Heart right ventricle (tissue), 16 donors: Measurements from ENCODE around the gene SHISA5. TPM values are rescaled to one million over a fixed set of nuclear protein-coding genes. Genes with fewer than 3 reads are reported as not detected.

Source experiments
- ATAC-seq, 8 donors: fragments of 200-7000 bp; cut with Tn5 transposase; one replicate each; pipeline ENCODE4 v1.9.1; 2020; ENCODE audit warnings: mild to moderate bottlenecking in 8 of 8, moderate library complexity in 8 of 8, moderate number of reproducible peaks in 1 of 8
- DNase-seq, 2 donors: peaks; one replicate each; pipeline ENCODE4 v3.0.0-alpha.2; 2020
- H3K27ac ChIP-seq, 10 donors: fragments of 200-600 bp; sonication (generic) in 2 of 10; one replicate each; pipeline versions ENCODE4 v1.5.0 to v1.8.0; 2020 to 2022; ENCODE audit warnings: mild to moderate bottlenecking in 3 of 10
- H3K27me3 ChIP-seq, 7 donors: fragments of 200-600 bp; one replicate each; pipeline ENCODE4 v1.8.0; 2021 to 2022; ENCODE audit warnings: mild to moderate bottlenecking in 2 of 7
- H3K36me3 ChIP-seq, 9 donors: fragments of 200-600 bp; sonication (generic) in 1 of 9; one replicate each; pipeline versions ENCODE4 v1.5.0 to v1.8.0; 2020 to 2022; ENCODE audit warnings: mild to moderate bottlenecking in 2 of 9
- H3K4me1 ChIP-seq, 9 donors: fragments of 200-600 bp; sonication (generic) in 1 of 9; one replicate each; pipeline versions ENCODE4 v1.5.0 to v1.8.0; 2020 to 2022; ENCODE audit warnings: mild to moderate bottlenecking in 4 of 9
- H3K4me3 ChIP-seq, 10 donors: fragments of 200-600 bp; sonication (generic) in 2 of 10; one replicate each; pipeline versions ENCODE4 v1.5.0 to v1.8.0; 2020 to 2022; ENCODE audit warnings: mild to moderate bottlenecking in 7 of 10, moderate library complexity in 2 of 10
- H3K9me3 ChIP-seq, 11 donors: fragments of 200-600 bp in 10 of 11; sonication (generic) in 2 of 11; one replicate each; pipeline versions ENCODE4 v1.5.0 to v1.8.0; 2013 to 2022; ENCODE audit warnings: mild to moderate bottlenecking in 2 of 11, control low read depth in 1 of 11, moderate library complexity in 1 of 11
- WGBS, 2 donors: extraction: QIAGEN DNeasy Blood & Tissue Kit; methylation state at CpG; one replicate each; pipeline ENCODE4 v1.1.7; 2013; ENCODE audit warnings: inconsistent platforms in 1 of 2; 5-methylcytosine and 5-hydroxymethylcytosine counted together
- intact Hi-C, 10 donors: fragments of 100-400 bp; cut with DNase I; formaldehyde crosslinking; loops; one replicate each; pipeline versions ENCODE4 v1.11.1 to v1.14.2; 2022
- polyA plus RNA-seq, 2 donors: library from polyadenylated mRNA; stranded (reverse); fragments of 200-250 nt; gene quantifications; one replicate each; pipeline ENCODE4 v1.2.3, GENCODE V29; 2013
- total RNA-seq, 10 donors: library from RNA; stranded (reverse); fragmentation: NEBNext Ultra II Directional in 3 of 10; extraction: Animal tissue kit (Norgen Biotek cat#: 25700) in 3 of 10; gene quantifications; one replicate each; pipeline versions ENCODE4 v1.2.1 to v1.2.4, GENCODE V29; 2021 to 2023
- TF ChIP-seq, protein P1 (sequence below), 9 donors: fragments of 200-600 bp; sonication (generic) in 2 of 9; IDR thresholded peaks; one replicate each; pipeline versions ENCODE4 v1.5.0 to v1.8.0; 2021 to 2022; ENCODE audit warnings: antibody characterized with exemption in 9 of 9, mild to moderate bottlenecking in 5 of 9, moderate library complexity in 1 of 9
- donor health status: Arrhythmogenic right ventricular cardiomyopathy.
- donor health status: ischemic (EF 13 %, LVEDD 7.1; RV severe dilation, severe dysfunction).
- donor health status: healthy with polysubstance abuse.
- donor health status: DM: no; HTN: yes; CAD: no.
- donor health status: DM: no; HTN: no; CAD: no.
- donor health status: ischemic (EF 25% LVEDD 6.9; RV normal size, moderate dysfunction).
- donor health status: ischemic (EF 25% LVEDD 5.7; RV mildly dilated, moderate dysfunction).
- donor health status: healthy.
- donor health status: DM: yes; HTN: yes; CAD: no.
- donor health status: Ischemic cardiomyopathy.
- donor health status: ischemic (EF 35%, LVEDD 5.7; RV mildly dilated, moderate dysfunction).
- donor health status: nonischemic (EF 11% LVEDD 7.7; RV severe dilation, severe dysfunction).
- donor health status: DM: yes; HTN: yes; CAD: no.
- donor health status: PGD.
- donor health status: ischemic (EF 29% LVEDD 5.4; RV normal size, mild dysfunction).
- donor health status: nonischemic (EF 23%, LVEDD 6.1; RV moderate dilation, normal function).

SHISA5 gene
- total and polyA plus RNA-seq, 12 donors: 34.6 to 95.3 (median 52.9) TPM

DNA sequence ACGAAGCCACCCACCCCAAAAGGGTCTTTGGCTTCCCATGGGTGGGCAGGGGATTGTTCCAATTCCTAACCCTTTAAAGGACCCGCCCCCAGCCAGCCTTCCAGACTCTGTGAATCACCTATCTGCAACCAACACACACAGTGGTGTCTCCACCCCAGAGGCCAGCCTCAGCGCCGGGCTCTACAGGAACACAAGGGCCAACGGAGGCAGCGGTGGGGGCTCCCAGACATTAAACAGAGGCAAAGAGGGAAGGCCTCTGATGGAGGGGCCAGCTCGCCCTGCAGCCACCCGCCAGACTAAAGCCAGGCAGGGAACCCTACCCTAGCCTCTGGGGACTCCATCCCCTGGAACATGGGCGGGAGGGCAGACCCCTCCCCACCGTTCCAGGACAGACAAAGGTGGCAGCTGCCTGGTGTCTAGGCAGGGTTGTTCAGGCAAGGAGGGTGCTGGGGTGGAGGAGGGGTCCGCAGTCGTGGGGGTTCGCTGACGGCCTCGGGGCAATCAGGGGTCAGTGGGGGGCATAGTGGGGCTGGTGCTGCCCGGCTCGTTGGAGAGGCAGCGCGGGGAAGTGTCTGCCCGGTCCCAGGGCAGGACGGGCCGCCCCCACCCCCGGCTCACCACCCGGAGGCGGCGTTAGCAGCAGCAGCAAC is 448 bp downstream of the SHISA5 start:
- TF ChIP-seq, protein P1, sequence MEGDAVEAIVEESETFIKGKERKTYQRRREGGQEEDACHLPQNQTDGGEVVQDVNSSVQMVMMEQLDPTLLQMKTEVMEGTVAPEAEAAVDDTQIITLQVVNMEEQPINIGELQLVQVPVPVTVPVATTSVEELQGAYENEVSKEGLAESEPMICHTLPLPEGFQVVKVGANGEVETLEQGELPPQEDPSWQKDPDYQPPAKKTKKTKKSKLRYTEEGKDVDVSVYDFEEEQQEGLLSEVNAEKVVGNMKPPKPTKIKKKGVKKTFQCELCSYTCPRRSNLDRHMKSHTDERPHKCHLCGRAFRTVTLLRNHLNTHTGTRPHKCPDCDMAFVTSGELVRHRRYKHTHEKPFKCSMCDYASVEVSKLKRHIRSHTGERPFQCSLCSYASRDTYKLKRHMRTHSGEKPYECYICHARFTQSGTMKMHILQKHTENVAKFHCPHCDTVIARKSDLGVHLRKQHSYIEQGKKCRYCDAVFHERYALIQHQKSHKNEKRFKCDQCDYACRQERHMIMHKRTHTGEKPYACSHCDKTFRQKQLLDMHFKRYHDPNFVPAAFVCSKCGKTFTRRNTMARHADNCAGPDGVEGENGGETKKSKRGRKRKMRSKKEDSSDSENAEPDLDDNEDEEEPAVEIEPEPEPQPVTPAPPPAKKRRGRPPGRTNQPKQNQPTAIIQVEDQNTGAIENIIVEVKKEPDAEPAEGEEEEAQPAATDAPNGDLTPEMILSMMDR (IDR thresholded peaks at IDR 0.05): no peak
- Histone ChIP-seq H3K9me3 (peaks cover 0 to 2% (median 0%) of the 10 kb centered on the region in 11 donors), H3K4me1 (peaks cover 15 to 50% (median 24%) of the 10 kb centered on the region in 9 donors), H3K36me3 (peaks cover 0 to 25% (median 0%) of the 10 kb centered on the region in 9 donors), H3K4me3 (peak overlapping the region; percentile 32 to 83 (median 79)), H3K27me3 (no peaks in the 10 kb centered on the region), H3K27ac (peak overlapping the region; percentile 87 to 98 (median 97))
- DNase-seq (peak; percentile 46 to 49), ATAC-seq (peak in 6 of 8 donors; percentile 10 to 54 (median 34))
- intact Hi-C loops: loop anchor here in 8 of 10 donors (2.0 to 5.0 kb wide), 5 partner anchors 31 to 44 kb away; a partner anchor contains a TSS
- 11 to 18% methylated on average over 20 to 26 of the region's 26 CpGs for WGBS, 2 donors

- intact Hi-C loops: loop anchor here in 5 of 10 donors (2.0 to 5.0 kb wide), 4 partner anchors 30 to 45 kb away; a partner anchor contains a TSS
- peaks cover 15 to 46% (median 24%) of the 10 kb centered on the region in 9 donors for H3K4me1 ChIP-seq
- 32 to 35% methylated on average over 6 of the region's 6 CpGs for WGBS, 2 donors
- H3K4me3 ChIP-seq: peak overlapping the region in 9 of 10 donors; percentile 73 to 83 (median 80)
- H3K9me3 ChIP-seq: peaks cover 0 to 7% (median 0%) of the 10 kb centered on the region in 11 donors
- H3K27ac ChIP-seq: peak overlapping the region in 9 of 10 donors; percentile 87 to 98 (median 97)
- ATAC-seq (peak in 6 of 8 donors; percentile 10 to 75 (median 26)), DNase-seq (peak; percentile 35 to 47)
- H3K27me3 ChIP-seq: no peaks in the 10 kb centered on the region
- TF ChIP-seq, protein P1 (IDR thresholded peaks at IDR 0.05): no peak
- peaks cover 0 to 33% (median 6%) of the 10 kb centered on the region in 9 donors for H3K36me3 ChIP-seq
Observed at GRCh38 chr3:48502728-48503168, 1.2 kb downstream of the SHISA5 start.

DNA sequence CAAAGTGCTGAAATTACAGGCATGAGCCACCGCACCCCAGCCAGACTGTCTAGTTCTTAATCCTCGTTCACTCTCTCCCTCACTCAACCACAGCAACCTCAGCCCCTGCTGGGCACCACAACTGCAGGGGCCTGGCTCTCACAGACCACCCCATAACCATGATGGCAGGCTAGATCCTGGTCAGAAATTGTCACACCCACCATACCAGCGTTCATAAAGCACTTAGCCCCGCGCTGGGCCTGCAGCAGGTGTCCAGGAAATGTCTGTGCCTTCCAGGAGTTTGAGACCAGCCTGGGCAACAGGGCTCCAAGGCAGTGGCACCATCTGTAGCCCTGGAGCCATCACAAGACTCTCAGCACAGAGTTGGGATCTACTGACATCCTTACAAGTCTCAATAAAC is 1.9 kb downstream of the SHISA5 start:
- 80 to 95% methylated on average over 5 of the region's 5 CpGs for WGBS, 2 donors
- TF ChIP-seq, protein P1 (IDR thresholded peaks at IDR 0.05): no peak
- no peaks in the 10 kb centered on the region for H3K27me3 ChIP-seq
- H3K9me3 ChIP-seq: peaks cover 0 to 7% (median 0%) of the 10 kb centered on the region in 11 donors
- H3K4me1 ChIP-seq: peaks cover 15 to 40% (median 24%) of the 10 kb centered on the region in 9 donors
- H3K4me3 ChIP-seq: peak overlapping the region in 3 of 10 donors; percentile 75 to 81 (median 78)
- ATAC-seq (no peak), DNase-seq (no peak)
- peak overlapping the region in 6 of 10 donors; percentile 95 to 98 (median 98) for H3K27ac ChIP-seq
- H3K36me3 ChIP-seq: peaks cover 0 to 39% (median 6%) of the 10 kb centered on the region in 9 donors
- intact Hi-C loops: loop anchor here in 5 of 10 donors (2.0 to 5.0 kb wide), 4 partner anchors 29 to 45 kb away; a partner anchor contains a TSS

DNA sequence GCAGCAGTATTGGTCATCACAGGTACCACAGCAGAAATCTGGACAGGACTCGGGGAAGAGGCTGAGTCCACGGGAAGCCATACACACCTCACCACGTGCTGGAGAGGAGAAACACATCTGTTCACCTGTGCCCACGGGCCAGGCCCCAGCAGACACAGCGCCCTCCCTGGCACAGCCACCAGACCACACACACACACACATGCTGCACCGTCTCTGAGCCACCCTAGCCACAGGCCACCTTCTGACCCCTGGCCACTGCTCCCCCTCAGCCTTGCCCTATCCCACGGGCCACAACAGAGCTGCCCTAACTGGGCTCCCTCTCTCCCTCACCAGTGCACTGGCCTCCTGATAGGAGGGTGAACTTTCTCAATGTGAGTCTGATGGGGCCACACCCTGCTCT is 2.8 kb downstream of the SHISA5 start:
- TF ChIP-seq, protein P1 (IDR thresholded peaks at IDR 0.05): no peak
- ATAC-seq (no peak), DNase-seq (no peak)
- Histone ChIP-seq H3K27ac (no peak overlapping the region), H3K36me3 (peaks cover 0 to 49% (median 6%) of the 10 kb centered on the region in 9 donors), H3K4me1 (peaks cover 15 to 39% (median 24%) of the 10 kb centered on the region in 9 donors), H3K27me3 (no peaks in the 10 kb centered on the region), H3K9me3 (peaks cover 0 to 7% (median 0%) of the 10 kb centered on the region in 11 donors), H3K4me3 (no peak overlapping the region)
- WGBS, 2 donors: 89 to 94% methylated on average over 7 of the region's 7 CpGs
- intact Hi-C loops: loop anchor here in 3 of 10 donors (5.0 kb wide), 2 partner anchors 34 to 46 kb away; a partner anchor contains a TSS
